ENCODE data around the gene DPY19L1. TPM values are rescaled to one million over a fixed set of nuclear protein-coding genes. Genes with fewer than 3 reads are reported as not detected.
A peak's percentile ranks its signal among the peaks of the same experiment; 100 is the strongest.
"Not testable (repeated sequence)": the region's sequence is repeated elsewhere in the genome, so short reads cannot be mapped to it uniquely, and the experiment has no call there.

DPY19L1 gene
- total RNA-seq, 1 experiment from 2014 or later: 14.3 TPM

DNA sequence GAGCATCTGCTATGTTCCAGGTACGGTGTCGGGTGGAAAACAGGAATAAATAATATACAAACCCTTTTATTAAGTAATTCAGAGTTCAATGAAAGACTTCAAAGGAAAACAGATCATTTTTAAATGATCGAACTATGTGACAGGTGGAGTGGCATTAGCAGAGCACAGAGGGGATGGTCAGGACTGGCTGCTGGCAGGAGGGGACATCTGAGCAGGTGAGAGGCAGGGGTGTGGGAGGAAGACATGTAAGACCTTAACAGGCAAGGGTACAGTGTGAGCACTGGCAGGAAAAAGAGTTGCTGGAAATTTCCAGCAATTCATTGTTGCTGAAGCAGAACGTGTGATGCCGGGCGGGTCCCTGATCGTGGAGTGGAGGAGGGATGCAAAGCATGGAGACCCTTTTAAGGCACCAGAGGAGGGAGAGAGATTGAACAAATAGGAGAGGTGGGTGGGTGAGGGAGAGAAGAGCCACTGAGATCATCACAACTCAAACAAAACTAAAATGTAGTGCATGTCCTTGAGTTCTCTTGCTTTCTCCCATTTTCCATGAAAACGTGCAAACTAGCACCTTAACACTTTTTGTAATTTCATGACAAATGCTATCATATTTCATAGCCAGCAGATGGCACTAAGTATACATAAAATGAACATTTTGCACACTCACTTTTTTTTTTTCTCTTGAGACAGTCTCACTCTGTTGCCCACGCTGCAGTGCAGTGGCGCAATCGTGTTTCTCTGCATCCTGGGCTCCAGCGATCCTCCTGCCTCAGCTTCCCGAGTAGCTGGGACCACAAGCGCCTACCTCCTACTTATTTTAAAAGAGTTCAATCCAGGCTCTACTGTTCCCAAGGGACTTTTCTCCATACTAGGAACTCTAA is 35.9 kb upstream of the DPY19L1 start:
- H2BK5ac ChIP-seq (ENCODE audit: insufficient read length, low read length); H4K5ac ChIP-seq (ENCODE audit: insufficient read length, low read depth, low read length); H2AK5ac ChIP-seq (ENCODE audit: insufficient read length, low read length); H3K79me2 ChIP-seq (ENCODE audit: insufficient read depth, low read length); H3K4ac ChIP-seq (ENCODE audit: low read depth, low read length); H3K9me3 Mint-ChIP-seq; H4K8ac ChIP-seq (replicated peaks; ENCODE audit: insufficient read length, low read depth, low read length); H3K4me3 Mint-ChIP-seq; H3K27me3 ChIP-seq (ENCODE audit: insufficient read depth, low read length); H3K14ac ChIP-seq (ENCODE audit: insufficient read depth, low read length); H3K18ac ChIP-seq (ENCODE audit: insufficient read length, low read depth, low read length); H3K23ac ChIP-seq (ENCODE audit: insufficient read length, low read depth, low read length); H3K79me1 ChIP-seq (ENCODE audit: insufficient read depth, low read depth, low read length, poor library complexity, severe bottlenecking); H2BK20ac ChIP-seq (ENCODE audit: low read depth, low read length, poor library complexity, severe bottlenecking); H3K4me2 ChIP-seq (ENCODE audit: insufficient read depth, insufficient read length, low read length); H3K9me3 ChIP-seq (ENCODE audit: control insufficient read depth, low read depth, low read length); H3K4me1 ChIP-seq (ENCODE audit: insufficient read depth, low read length); H3K9ac ChIP-seq (ENCODE audit: extremely low read depth, insufficient read length, low read length); H4K20me1 ChIP-seq (ENCODE audit: control insufficient read depth, insufficient read depth, insufficient read length); DNase-seq; H4K91ac ChIP-seq (ENCODE audit: insufficient read length, low read depth, low read length); H3K36me3 Mint-ChIP-seq (ENCODE audit: insufficient read depth in 1 of 3, low read depth in 3 of 3); H3T11ph ChIP-seq (ENCODE audit: low read length); H2BK120ac ChIP-seq (ENCODE audit: low read depth, low read length, poor library complexity, severe bottlenecking); H3K27ac ChIP-seq (ENCODE audit: insufficient read length, low read depth, low read length); H2BK12ac ChIP-seq (ENCODE audit: insufficient read length, low read depth, low read length); H3K23me2 ChIP-seq (ENCODE audit: insufficient read length, low read depth, low read length, poor library complexity, severe bottlenecking); H3K56ac ChIP-seq (ENCODE audit: insufficient read length, low read depth, low read length); H2BK15ac ChIP-seq (ENCODE audit: low read depth, low read length); H2AFZ ChIP-seq (ENCODE audit: low read length): not testable (repeated sequence)
- no CpG with 5 or more reads among the region's 14 CpGs for WGBS (ENCODE audit: extremely low coverage, insufficient read length, low lambda C conversion rate)
- Mint-ChIP-seq H3K27ac (peak overlapping the region in 1 of 3 experiments; percentile 34; a peak in 1 of 7 replicates), H3K27me3 (ENCODE audit: low read depth) (peaks cover 11% of the 10 kb centered on the region), H3K4me1 (peaks cover 8 to 11% of the 10 kb centered on the region in 2 experiments)
- TF ChIP-seq, protein P1, sequence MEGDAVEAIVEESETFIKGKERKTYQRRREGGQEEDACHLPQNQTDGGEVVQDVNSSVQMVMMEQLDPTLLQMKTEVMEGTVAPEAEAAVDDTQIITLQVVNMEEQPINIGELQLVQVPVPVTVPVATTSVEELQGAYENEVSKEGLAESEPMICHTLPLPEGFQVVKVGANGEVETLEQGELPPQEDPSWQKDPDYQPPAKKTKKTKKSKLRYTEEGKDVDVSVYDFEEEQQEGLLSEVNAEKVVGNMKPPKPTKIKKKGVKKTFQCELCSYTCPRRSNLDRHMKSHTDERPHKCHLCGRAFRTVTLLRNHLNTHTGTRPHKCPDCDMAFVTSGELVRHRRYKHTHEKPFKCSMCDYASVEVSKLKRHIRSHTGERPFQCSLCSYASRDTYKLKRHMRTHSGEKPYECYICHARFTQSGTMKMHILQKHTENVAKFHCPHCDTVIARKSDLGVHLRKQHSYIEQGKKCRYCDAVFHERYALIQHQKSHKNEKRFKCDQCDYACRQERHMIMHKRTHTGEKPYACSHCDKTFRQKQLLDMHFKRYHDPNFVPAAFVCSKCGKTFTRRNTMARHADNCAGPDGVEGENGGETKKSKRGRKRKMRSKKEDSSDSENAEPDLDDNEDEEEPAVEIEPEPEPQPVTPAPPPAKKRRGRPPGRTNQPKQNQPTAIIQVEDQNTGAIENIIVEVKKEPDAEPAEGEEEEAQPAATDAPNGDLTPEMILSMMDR (conservative IDR thresholded peaks at IDR 0.05): peak; percentile 46; the same call in 2 of the 3 replicates

DNA sequence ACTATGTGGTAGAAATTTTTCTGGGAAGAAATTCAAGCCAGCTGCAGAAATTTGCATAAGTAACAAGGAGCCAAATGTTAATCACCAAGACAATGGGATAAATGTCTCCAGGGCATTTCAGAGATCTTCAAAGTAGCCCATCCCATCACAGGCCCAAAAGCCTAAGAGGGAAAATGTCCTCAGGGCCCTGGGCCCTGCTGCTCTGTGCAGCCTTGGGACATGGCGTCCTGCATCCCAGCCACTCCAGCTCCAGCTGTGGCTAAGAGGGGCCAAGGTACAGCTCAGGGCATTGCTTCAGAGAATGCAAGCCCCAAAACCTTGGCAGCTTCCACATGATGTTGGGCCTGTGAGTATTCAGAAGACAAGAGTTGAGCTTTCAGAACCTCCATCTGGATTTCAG is 31.8 kb upstream of the DPY19L1 start:
- H2BK12ac ChIP-seq (ENCODE audit: insufficient read length, low read depth, low read length); H2AK5ac ChIP-seq (ENCODE audit: insufficient read length, low read length); H4K5ac ChIP-seq (ENCODE audit: insufficient read length, low read depth, low read length); H4K91ac ChIP-seq (ENCODE audit: insufficient read length, low read depth, low read length); H3K9ac ChIP-seq (ENCODE audit: extremely low read depth, insufficient read length, low read length); H3K4me1 ChIP-seq (ENCODE audit: insufficient read depth, low read length); H3K4ac ChIP-seq (ENCODE audit: low read depth, low read length); H3K14ac ChIP-seq (ENCODE audit: insufficient read depth, low read length); H3K9me3 ChIP-seq (ENCODE audit: control insufficient read depth, low read depth, low read length); H3T11ph ChIP-seq (ENCODE audit: low read length); H3K27ac Mint-ChIP-seq; H3K4me3 Mint-ChIP-seq; DNase-seq; H2BK20ac ChIP-seq (ENCODE audit: low read depth, low read length, poor library complexity, severe bottlenecking); H3K27me3 ChIP-seq (ENCODE audit: insufficient read depth, low read length); H2BK15ac ChIP-seq (ENCODE audit: low read depth, low read length); H4K8ac ChIP-seq (replicated peaks; ENCODE audit: insufficient read length, low read depth, low read length); H3K23ac ChIP-seq (ENCODE audit: insufficient read length, low read depth, low read length); H3K9me3 Mint-ChIP-seq; H2AFZ ChIP-seq (ENCODE audit: low read length); H3K27me3 Mint-ChIP-seq (ENCODE audit: low read depth); H3K27ac ChIP-seq (ENCODE audit: insufficient read length, low read depth, low read length); H3K79me1 ChIP-seq (ENCODE audit: insufficient read depth, low read depth, low read length, poor library complexity, severe bottlenecking); H3K18ac ChIP-seq (ENCODE audit: insufficient read length, low read depth, low read length); H4K20me1 ChIP-seq (ENCODE audit: control insufficient read depth, insufficient read depth, insufficient read length); H3K36me3 Mint-ChIP-seq (ENCODE audit: insufficient read depth in 1 of 3, low read depth in 3 of 3); H2BK120ac ChIP-seq (ENCODE audit: low read depth, low read length, poor library complexity, severe bottlenecking); H3K79me2 ChIP-seq (ENCODE audit: insufficient read depth, low read length); H2BK5ac ChIP-seq (ENCODE audit: insufficient read length, low read length); H3K4me2 ChIP-seq (ENCODE audit: insufficient read depth, insufficient read length, low read length); H3K23me2 ChIP-seq (ENCODE audit: insufficient read length, low read depth, low read length, poor library complexity, severe bottlenecking); H3K56ac ChIP-seq (ENCODE audit: insufficient read length, low read depth, low read length): not testable (repeated sequence)
- WGBS (ENCODE audit: extremely low coverage, insufficient read length, low lambda C conversion rate): no CpG with 5 or more reads among the region's 1 CpG
- peaks cover 11 to 14% of the 10 kb centered on the region in 2 experiments for H3K4me1 Mint-ChIP-seq

Measured in H9 (cell line).